PC-3 (cell line): ENCODE results near the gene WDR88.

Experiments
- EZH2 ChIP-seq: fragments of 300-600 bp; sonication (generic); IDR thresholded peaks from one replicate; pipeline ENCODE4 v1.6.1; 2017; ENCODE audit warnings: antibody characterized with exemption, mild to moderate bottlenecking, low read length; ENCODE audit not compliant: unreplicated experiment
- EZH2phosphoT487 ChIP-seq: fragments of 300-600 bp; sonication (generic); IDR thresholded peaks from 2 replicates; pipeline ENCODE4 v1.6.1; 2018; ENCODE audit warnings: mild to moderate bottlenecking, antibody characterized with exemption, low read length, borderline replicate concordance
- TF ChIP-seq, protein P1 (sequence below): fragments of 300-600 bp; sonication (generic); conservative IDR thresholded peaks from 2 replicates; pipeline ENCODE4 v1.5.1; 2017; ENCODE audit warnings: antibody characterized with exemption, low read depth, mild to moderate bottlenecking, low read length

DNA sequence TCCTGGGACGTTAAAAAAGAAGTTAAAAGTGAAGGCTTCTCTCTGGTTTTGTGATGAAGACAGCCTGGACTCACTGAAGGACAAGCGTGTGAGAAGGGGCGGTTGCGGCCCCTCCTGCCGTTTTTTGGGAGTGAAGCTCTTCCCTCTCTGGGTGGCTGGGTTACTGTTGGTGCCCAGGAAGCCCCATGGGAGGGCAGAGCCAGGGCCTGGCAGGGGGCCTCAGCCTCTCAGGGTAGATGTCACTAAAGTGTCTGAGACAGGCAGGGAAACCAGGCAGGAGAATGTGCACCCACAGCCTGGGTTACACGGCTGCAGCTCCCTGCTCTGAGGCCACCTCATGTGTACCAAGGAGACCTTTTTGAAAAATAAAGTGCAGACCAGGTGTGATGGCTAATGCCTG is 1.5 kb upstream of the WDR88 start:
- TF ChIP-seq, protein P1, sequence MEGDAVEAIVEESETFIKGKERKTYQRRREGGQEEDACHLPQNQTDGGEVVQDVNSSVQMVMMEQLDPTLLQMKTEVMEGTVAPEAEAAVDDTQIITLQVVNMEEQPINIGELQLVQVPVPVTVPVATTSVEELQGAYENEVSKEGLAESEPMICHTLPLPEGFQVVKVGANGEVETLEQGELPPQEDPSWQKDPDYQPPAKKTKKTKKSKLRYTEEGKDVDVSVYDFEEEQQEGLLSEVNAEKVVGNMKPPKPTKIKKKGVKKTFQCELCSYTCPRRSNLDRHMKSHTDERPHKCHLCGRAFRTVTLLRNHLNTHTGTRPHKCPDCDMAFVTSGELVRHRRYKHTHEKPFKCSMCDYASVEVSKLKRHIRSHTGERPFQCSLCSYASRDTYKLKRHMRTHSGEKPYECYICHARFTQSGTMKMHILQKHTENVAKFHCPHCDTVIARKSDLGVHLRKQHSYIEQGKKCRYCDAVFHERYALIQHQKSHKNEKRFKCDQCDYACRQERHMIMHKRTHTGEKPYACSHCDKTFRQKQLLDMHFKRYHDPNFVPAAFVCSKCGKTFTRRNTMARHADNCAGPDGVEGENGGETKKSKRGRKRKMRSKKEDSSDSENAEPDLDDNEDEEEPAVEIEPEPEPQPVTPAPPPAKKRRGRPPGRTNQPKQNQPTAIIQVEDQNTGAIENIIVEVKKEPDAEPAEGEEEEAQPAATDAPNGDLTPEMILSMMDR: no peak
- TF ChIP-seq EZH2phosphoT487 (no peak), EZH2 (no peak)
